ENCODE measurements around the gene ZNF654. TPM values are rescaled to one million over a fixed set of nuclear protein-coding genes. Genes with fewer than 3 reads are reported as not detected.

The ZNF654 gene
- total and polyA plus RNA-seq, 9 of the 15 experiments (the other 6 are each of a cell fraction or from before 2014, with no cell fraction given), result 2.4 to 8.6 (median 5.1) TPM

DNA sequence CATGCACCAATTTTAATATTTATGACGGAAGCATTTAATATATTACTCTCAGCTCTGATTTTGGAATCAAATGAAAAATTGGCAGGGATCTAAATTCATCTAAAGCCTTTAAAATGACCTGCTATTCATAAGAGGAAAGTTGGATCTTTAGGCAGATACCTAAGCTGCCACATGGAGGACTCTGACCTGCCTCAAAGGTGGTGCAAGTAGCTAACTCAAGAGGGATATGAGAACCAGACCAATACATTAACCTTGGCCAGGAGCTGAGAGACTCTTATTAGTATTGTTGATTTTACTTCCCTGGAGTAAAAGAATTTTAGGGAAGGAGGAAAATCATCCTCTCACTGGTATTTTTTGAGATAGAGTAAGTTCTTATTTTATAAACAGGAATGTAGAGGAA, 17.7 kb downstream of the ZNF654 start (continued):
- TF ChIP-seq CBFA2T3 (IDR thresholded peaks at IDR 0.05) (peak; percentile 73), EHMT2 (IDR thresholded peaks at IDR 0.05) (peak; percentile 94)

DNA sequence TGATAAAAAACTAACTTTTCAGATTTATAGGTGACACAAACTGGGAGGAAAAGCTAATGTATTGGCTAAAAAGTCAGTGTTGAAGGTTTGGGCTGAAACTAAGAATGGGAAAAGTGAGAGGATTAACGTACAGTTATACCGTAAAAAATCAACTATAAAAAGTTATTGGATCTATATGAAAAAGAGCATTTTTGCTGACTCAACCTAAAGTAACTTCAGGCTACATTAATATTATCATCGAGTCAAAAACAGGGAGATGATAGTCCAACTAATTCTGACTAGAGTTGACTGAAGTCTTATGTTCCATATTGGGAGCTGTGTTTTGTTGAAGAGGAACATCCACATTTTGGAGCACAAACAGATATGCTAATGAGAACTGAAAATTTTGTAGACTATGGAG, 19.9 kb downstream of the ZNF654 start:
- no peak for DNase-seq (ENCODE audit: extremely low read depth in 1 of 4, low spot score in 3 of 4)
- H3K4me1 ChIP-seq (replicated peaks in 1 of 2; ENCODE audit: control insufficient read depth in 2 of 2, insufficient read depth in 2 of 2, low read length in 2 of 2), result peaks cover 3 to 26% of the 10 kb centered on the region in 2 experiments; a peak in 4 of 5 replicates
- FAIRE-seq, result no peak
- H4K20me1 ChIP-seq (replicated peaks; ENCODE audit: control insufficient read depth, insufficient read depth, low read length), result no peaks in the 10 kb centered on the region; the same call in 1 of the 2 replicates
- no TSS peak for BruUV-seq (replicated peaks)
- H2AFZ ChIP-seq (ENCODE audit: low read depth, low read length), result no peak overlapping the region
- no peak overlapping the region for H3K4me2 ChIP-seq (ENCODE audit: insufficient read depth, low read length)
- no peak for ATAC-seq
- no peaks in the 10 kb centered on the region for H3K27me3 ChIP-seq (ENCODE audit: control insufficient read depth in 2 of 2, insufficient read depth in 2 of 2, low read length in 2 of 2)
- no peaks in the 10 kb centered on the region for H3K9me3 ChIP-seq (replicated peaks; ENCODE audit: control insufficient read depth, insufficient read depth, low read depth, low read length)
- intact Hi-C loops (cut with micrococcal nuclease) (no loop called here), in situ Hi-C loops (cut with MboI) (no loop called here)
- H3K4me3 ChIP-seq, result no peak overlapping the region
- H3K79me2 ChIP-seq (ENCODE audit: control insufficient read depth, insufficient read depth, low read length), result peaks cover 92% of the 10 kb centered on the region
- H3K27ac ChIP-seq (ENCODE audit: extremely low read depth, low read depth, low read length), result no peak overlapping the region
- H3K9ac ChIP-seq (ENCODE audit: insufficient read depth in 1 of 2, low read depth in 2 of 2, low read length in 2 of 2), result no peak overlapping the region
- ChIA-PET CTCF (ENCODE audit: low intra/inter-chr PET ratio) (no interaction called here), POLR2A (no interaction called here)
- H3K36me3 ChIP-seq (ENCODE audit: control insufficient read depth, insufficient read depth, low read length), result no peaks in the 10 kb centered on the region
- H3K9me1 ChIP-seq (ENCODE audit: control insufficient read depth, insufficient read depth, low read length), result no peaks in the 10 kb centered on the region
- 87% methylated on average over 3 of the region's 3 CpGs for WGBS (ENCODE audit: insufficient coverage, low coverage, missing lambda C conversion rate)
- TF ChIP-seq MAFG (tag; conservative IDR thresholded peaks at IDR 0.05) (peak; percentile 44; the same call in 1 of the 2 replicates), PTBP1 (IDR thresholded peaks at IDR 0.05; ENCODE audit: low read depth, low read length) (no peak), ZNF184 (CRISPR knock-in tag; IDR thresholded peaks at IDR 0.05) (no peak), FOXP1 (CRISPR knock-in tag; IDR thresholded peaks at IDR 0.05) (no peak), ZC3H4 (CRISPR knock-in tag; IDR thresholded peaks at IDR 0.05; ENCODE audit: borderline replicate concordance) (no peak), MTA3 (IDR thresholded peaks at IDR 0.05; ENCODE audit: borderline replicate concordance) (no peak), C11orf30 (IDR thresholded peaks at IDR 0.05; ENCODE audit: low read depth) (peak; percentile 72), GATA2 (CRISPR knock-in tag; IDR thresholded peaks at IDR 0.05) (no peak), MAFK (IDR thresholded peaks at IDR 0.05; ENCODE audit: low read length) (peak; percentile 72), BRD4 (IDR thresholded peaks at IDR 0.05) (no peak), ZNF316 (IDR thresholded peaks at IDR 0.05) (peak; percentile 87), ZNF507 (tag; conservative IDR thresholded peaks at IDR 0.05) (no peak), ZNF431 (CRISPR knock-in tag; IDR thresholded peaks at IDR 0.05) (no peak), E2F3 (CRISPR knock-in tag; IDR thresholded peaks at IDR 0.05) (no peak), CBX5 (IDR thresholded peaks at IDR 0.05; ENCODE audit: borderline replicate concordance, low read depth) (no peak), NBN (IDR thresholded peaks at IDR 0.05; ENCODE audit: low read depth) (no peak), IRF2 (CRISPR knock-in tag; IDR thresholded peaks at IDR 0.05) (no peak), ZBED1 (IDR thresholded peaks at IDR 0.05) (no peak)
- TF ChIP-seq, protein P1, sequence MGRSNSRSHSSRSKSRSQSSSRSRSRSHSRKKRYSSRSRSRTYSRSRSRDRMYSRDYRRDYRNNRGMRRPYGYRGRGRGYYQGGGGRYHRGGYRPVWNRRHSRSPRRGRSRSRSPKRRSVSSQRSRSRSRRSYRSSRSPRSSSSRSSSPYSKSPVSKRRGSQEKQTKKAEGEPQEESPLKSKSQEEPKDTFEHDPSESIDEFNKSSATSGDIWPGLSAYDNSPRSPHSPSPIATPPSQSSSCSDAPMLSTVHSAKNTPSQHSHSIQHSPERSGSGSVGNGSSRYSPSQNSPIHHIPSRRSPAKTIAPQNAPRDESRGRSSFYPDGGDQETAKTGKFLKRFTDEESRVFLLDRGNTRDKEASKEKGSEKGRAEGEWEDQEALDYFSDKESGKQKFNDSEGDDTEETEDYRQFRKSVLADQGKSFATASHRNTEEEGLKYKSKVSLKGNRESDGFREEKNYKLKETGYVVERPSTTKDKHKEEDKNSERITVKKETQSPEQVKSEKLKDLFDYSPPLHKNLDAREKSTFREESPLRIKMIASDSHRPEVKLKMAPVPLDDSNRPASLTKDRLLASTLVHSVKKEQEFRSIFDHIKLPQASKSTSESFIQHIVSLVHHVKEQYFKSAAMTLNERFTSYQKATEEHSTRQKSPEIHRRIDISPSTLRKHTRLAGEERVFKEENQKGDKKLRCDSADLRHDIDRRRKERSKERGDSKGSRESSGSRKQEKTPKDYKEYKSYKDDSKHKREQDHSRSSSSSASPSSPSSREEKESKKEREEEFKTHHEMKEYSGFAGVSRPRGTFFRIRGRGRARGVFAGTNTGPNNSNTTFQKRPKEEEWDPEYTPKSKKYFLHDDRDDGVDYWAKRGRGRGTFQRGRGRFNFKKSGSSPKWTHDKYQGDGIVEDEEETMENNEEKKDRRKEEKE (IDR thresholded peaks at IDR 0.05; ENCODE audit: borderline replicate concordance in 1 of 2, control insufficient read depth in 1 of 2, low read depth in 2 of 2, low read length in 1 of 2), result no peak
- TF ChIP-seq, protein P2, sequence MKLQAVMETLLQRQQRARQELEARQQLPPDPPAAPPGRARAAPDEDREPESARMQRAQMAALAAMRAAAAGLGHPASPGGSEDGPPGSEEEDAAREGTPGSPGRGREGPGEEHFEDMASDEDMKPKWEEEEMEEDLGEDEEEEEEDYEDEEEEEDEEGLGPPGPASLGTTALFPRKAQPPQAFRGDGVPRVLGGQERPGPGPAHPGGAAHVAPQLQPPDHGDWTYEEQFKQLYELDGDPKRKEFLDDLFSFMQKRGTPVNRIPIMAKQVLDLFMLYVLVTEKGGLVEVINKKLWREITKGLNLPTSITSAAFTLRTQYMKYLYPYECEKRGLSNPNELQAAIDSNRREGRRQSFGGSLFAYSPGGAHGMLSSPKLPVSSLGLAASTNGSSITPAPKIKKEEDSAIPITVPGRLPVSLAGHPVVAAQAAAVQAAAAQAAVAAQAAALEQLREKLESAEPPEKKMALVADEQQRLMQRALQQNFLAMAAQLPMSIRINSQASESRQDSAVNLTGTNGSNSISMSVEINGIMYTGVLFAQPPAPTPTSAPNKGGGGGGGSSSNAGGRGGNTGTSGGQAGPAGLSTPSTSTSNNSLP (IDR thresholded peaks at IDR 0.05; ENCODE audit: borderline replicate concordance, low read depth, low read length), result no peak

Measured in K562 (cell line).